HEK293 (cell line): ENCODE results near the gene MARK4.

Experiments
- BCL11B ChIP-seq: fragments of 450-650 bp; formaldehyde crosslinking; IDR thresholded peaks from 2 replicates; pipeline ENCODE4 v1.5.1; 2016; ENCODE audit warnings: low read depth, missing biosample characterization, missing genetic modification characterization
- GLIS1 ChIP-seq: fragments of 450-650 bp; formaldehyde crosslinking; IDR thresholded peaks from 2 replicates; pipeline ENCODE4 v1.5.1; 2016; ENCODE audit warnings: missing biosample characterization, missing genetic modification characterization
- GLIS2 ChIP-seq: fragments of 450-650 bp; formaldehyde crosslinking; IDR thresholded peaks from 2 replicates; pipeline ENCODE4 v1.5.1; 2016; ENCODE audit warnings: missing biosample characterization, missing genetic modification characterization
- INSM2 ChIP-seq: fragments of 450-650 bp; formaldehyde crosslinking; IDR thresholded peaks from 2 replicates; pipeline ENCODE4 v1.5.1; 2016; ENCODE audit warnings: missing biosample characterization, missing genetic modification characterization
- KLF1 ChIP-seq: fragments of 450-650 bp; formaldehyde crosslinking; IDR thresholded peaks from 2 replicates; pipeline ENCODE4 v1.5.1; 2016; ENCODE audit warnings: missing biosample characterization, missing genetic modification characterization
- KLF16 ChIP-seq: fragments of 450-650 bp; formaldehyde crosslinking; IDR thresholded peaks from 2 replicates; pipeline ENCODE4 v1.5.1; 2017; ENCODE audit warnings: missing biosample characterization, missing genetic modification characterization
- KLF7 ChIP-seq: fragments of 450-650 bp; formaldehyde crosslinking; IDR thresholded peaks from 2 replicates; pipeline ENCODE4 v1.5.1; 2016; ENCODE audit warnings: missing biosample characterization, missing genetic modification characterization, borderline replicate concordance
- KLF8 ChIP-seq: fragments of 450-650 bp; formaldehyde crosslinking; IDR thresholded peaks from 2 replicates; pipeline ENCODE4 v1.5.1; 2016; ENCODE audit warnings: missing biosample characterization, missing genetic modification characterization
- KLF9 ChIP-seq: fragments of 450-650 bp; formaldehyde crosslinking; IDR thresholded peaks from 2 replicates; pipeline ENCODE4 v1.5.1; 2016; ENCODE audit warnings: missing biosample characterization, missing genetic modification characterization, low read depth
- ZBTB17 ChIP-seq: fragments of 450-650 bp; formaldehyde crosslinking; IDR thresholded peaks from 2 replicates; pipeline ENCODE4 v1.5.1; 2016; ENCODE audit warnings: missing biosample characterization, missing genetic modification characterization
- ZBTB20 ChIP-seq: fragments of 450-650 bp; formaldehyde crosslinking; IDR thresholded peaks from 2 replicates; pipeline ENCODE4 v1.5.1; 2016; ENCODE audit warnings: missing biosample characterization, missing genetic modification characterization
- ZBTB26 ChIP-seq: fragments of 450-650 bp; formaldehyde crosslinking; optimal IDR thresholded peaks from 2 replicates; pipeline ENCODE3; 2016; ENCODE audit warnings: missing biosample characterization, mild to moderate bottlenecking, missing genetic modification characterization
- ZBTB48 ChIP-seq: fragments of 450-650 bp; formaldehyde crosslinking; IDR thresholded peaks from 2 replicates; pipeline ENCODE4 v1.5.1; 2016; ENCODE audit warnings: missing biosample characterization, missing genetic modification characterization
- ZBTB7A ChIP-seq: fragments of 450-650 bp; formaldehyde crosslinking; IDR thresholded peaks from 2 replicates; pipeline ENCODE4 v1.5.1; 2016; ENCODE audit warnings: low read depth, missing biosample characterization, missing genetic modification characterization
- ZBTB8A ChIP-seq: fragments of 450-650 bp; formaldehyde crosslinking; IDR thresholded peaks from 2 replicates; pipeline ENCODE4 v1.5.1; 2016; ENCODE audit warnings: missing biosample characterization, missing genetic modification characterization
- ZFHX2 ChIP-seq: fragments of 450-650 bp; formaldehyde crosslinking; conservative IDR thresholded peaks from 2 replicates; pipeline ENCODE4 v1.5.1; 2016; ENCODE audit warnings: missing biosample characterization, missing genetic modification characterization
- ZFP37 ChIP-seq: fragments of 450-650 bp; formaldehyde crosslinking; IDR thresholded peaks from 2 replicates; pipeline ENCODE4 v1.5.1; 2016; ENCODE audit warnings: missing biosample characterization, missing genetic modification characterization
- ZFP69B ChIP-seq: fragments of 450-650 bp; formaldehyde crosslinking; IDR thresholded peaks from 2 replicates; pipeline ENCODE4 v1.5.1; 2016; ENCODE audit warnings: missing biosample characterization, missing genetic modification characterization
- ZIC2 ChIP-seq: fragments of 450-650 bp; formaldehyde crosslinking; IDR thresholded peaks from 2 replicates; pipeline ENCODE4 v1.5.1; 2016; ENCODE audit warnings: missing biosample characterization, missing genetic modification characterization
- ZNF114 ChIP-seq: fragments of 450-650 bp; formaldehyde crosslinking; IDR thresholded peaks from 2 replicates; pipeline ENCODE4 v1.5.0; 2017; ENCODE audit warnings: missing biosample characterization, missing genetic modification characterization
- ZNF24 ChIP-seq: fragments of 450-650 bp; formaldehyde crosslinking; IDR thresholded peaks from 2 replicates; pipeline ENCODE4 v1.5.1; 2016; ENCODE audit warnings: missing biosample characterization, missing genetic modification characterization
- ZNF610 ChIP-seq: fragments of 450-650 bp; formaldehyde crosslinking; IDR thresholded peaks from 2 replicates; pipeline ENCODE4 v1.5.1; 2016; ENCODE audit warnings: missing biosample characterization, missing genetic modification characterization, borderline replicate concordance
- ZNF629 ChIP-seq: fragments of 450-650 bp; formaldehyde crosslinking; IDR thresholded peaks from 2 replicates; pipeline ENCODE4 v1.5.1; 2017; ENCODE audit warnings: missing biosample characterization, missing genetic modification characterization
- ZNF660 ChIP-seq: fragments of 450-650 bp; IDR thresholded peaks from 2 replicates; pipeline ENCODE4 v1.5.1; 2018; ENCODE audit warnings: missing biosample characterization, mild to moderate bottlenecking, missing genetic modification characterization
- ZXDB ChIP-seq: fragments of 450-650 bp; formaldehyde crosslinking; IDR thresholded peaks from 2 replicates; pipeline ENCODE4 v1.5.1; 2016; ENCODE audit warnings: missing biosample characterization, missing genetic modification characterization
- TF ChIP-seq, protein P1 (sequence below): fragments of 450-650 bp; formaldehyde crosslinking; IDR thresholded peaks from 2 replicates; pipeline ENCODE4 v1.5.1; 2017; ENCODE audit warnings: missing biosample characterization, missing genetic modification characterization
- TF ChIP-seq, protein P2 (sequence below): fragments of 450-650 bp; formaldehyde crosslinking; IDR thresholded peaks from 2 replicates; pipeline ENCODE4 v1.5.1; 2017; ENCODE audit warnings: missing biosample characterization, missing genetic modification characterization
- TF ChIP-seq, protein P3 (sequence below): fragments of 450-650 bp; formaldehyde crosslinking; IDR thresholded peaks from 2 replicates; pipeline ENCODE4 v1.5.1; 2016; ENCODE audit warnings: missing biosample characterization, missing genetic modification characterization
- TF ChIP-seq, protein P4 (sequence below): fragments of 450-650 bp; formaldehyde crosslinking; IDR thresholded peaks from 2 replicates; pipeline ENCODE4 v1.5.1; 2016; ENCODE audit warnings: missing biosample characterization, missing genetic modification characterization

Gene MARK4

GRCh38 chr19:45250832-45251451, at the start of gene MARK4 (continued):
- TF ChIP-seq ZNF660: no peak
- TF ChIP-seq ZFP69B: peak; percentile 68; the same call in 1 of the 2 replicates
- TF ChIP-seq ZIC2 (tag by site-specific recombination): no peak
- peak; percentile 37; the same call in 1 of the 2 replicates for TF ChIP-seq KLF9 (tag by site-specific recombination)
- TF ChIP-seq, protein P1, sequence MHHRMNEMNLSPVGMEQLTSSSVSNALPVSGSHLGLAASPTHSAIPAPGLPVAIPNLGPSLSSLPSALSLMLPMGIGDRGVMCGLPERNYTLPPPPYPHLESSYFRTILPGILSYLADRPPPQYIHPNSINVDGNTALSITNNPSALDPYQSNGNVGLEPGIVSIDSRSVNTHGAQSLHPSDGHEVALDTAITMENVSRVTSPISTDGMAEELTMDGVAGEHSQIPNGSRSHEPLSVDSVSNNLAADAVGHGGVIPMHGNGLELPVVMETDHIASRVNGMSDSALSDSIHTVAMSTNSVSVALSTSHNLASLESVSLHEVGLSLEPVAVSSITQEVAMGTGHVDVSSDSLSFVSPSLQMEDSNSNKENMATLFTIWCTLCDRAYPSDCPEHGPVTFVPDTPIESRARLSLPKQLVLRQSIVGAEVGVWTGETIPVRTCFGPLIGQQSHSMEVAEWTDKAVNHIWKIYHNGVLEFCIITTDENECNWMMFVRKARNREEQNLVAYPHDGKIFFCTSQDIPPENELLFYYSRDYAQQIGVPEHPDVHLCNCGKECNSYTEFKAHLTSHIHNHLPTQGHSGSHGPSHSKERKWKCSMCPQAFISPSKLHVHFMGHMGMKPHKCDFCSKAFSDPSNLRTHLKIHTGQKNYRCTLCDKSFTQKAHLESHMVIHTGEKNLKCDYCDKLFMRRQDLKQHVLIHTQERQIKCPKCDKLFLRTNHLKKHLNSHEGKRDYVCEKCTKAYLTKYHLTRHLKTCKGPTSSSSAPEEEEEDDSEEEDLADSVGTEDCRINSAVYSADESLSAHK (tag by site-specific recombination): peak; percentile 47; the same call in 1 of the 2 replicates
- TF ChIP-seq KLF16 (tag by site-specific recombination): 0 out of 2 replicates have a peak, but pooled peaks have one; percentile 64
- TF ChIP-seq ZBTB20: peak; percentile 41; the same call in 1 of the 2 replicates
- peak; percentile 67 for TF ChIP-seq ZXDB
- TF ChIP-seq, protein P2, sequence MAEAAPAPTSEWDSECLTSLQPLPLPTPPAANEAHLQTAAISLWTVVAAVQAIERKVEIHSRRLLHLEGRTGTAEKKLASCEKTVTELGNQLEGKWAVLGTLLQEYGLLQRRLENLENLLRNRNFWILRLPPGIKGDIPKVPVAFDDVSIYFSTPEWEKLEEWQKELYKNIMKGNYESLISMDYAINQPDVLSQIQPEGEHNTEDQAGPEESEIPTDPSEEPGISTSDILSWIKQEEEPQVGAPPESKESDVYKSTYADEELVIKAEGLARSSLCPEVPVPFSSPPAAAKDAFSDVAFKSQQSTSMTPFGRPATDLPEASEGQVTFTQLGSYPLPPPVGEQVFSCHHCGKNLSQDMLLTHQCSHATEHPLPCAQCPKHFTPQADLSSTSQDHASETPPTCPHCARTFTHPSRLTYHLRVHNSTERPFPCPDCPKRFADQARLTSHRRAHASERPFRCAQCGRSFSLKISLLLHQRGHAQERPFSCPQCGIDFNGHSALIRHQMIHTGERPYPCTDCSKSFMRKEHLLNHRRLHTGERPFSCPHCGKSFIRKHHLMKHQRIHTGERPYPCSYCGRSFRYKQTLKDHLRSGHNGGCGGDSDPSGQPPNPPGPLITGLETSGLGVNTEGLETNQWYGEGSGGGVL (tag by site-specific recombination): peak; percentile 80
- TF ChIP-seq ZNF24 (tag by site-specific recombination): no peak
- peak; percentile 43 for TF ChIP-seq ZFHX2
- TF ChIP-seq ZBTB8A (tag by site-specific recombination): peak; percentile 38; the same call in 1 of the 2 replicates
- TF ChIP-seq KLF7 (tag by site-specific recombination): peak; percentile 26; the same call in 1 of the 2 replicates
- TF ChIP-seq, protein P3, sequence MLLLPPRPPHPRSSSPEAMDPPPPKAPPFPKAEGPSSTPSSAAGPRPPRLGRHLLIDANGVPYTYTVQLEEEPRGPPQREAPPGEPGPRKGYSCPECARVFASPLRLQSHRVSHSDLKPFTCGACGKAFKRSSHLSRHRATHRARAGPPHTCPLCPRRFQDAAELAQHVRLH (tag by site-specific recombination): peak; percentile 63
- peak; percentile 50; the same call in 1 of the 2 replicates for TF ChIP-seq BCL11B (tag by site-specific recombination)
- 0 out of 2 replicates have a peak, but pooled peaks have one; percentile 39 for TF ChIP-seq INSM2 (tag by site-specific recombination)
- TF ChIP-seq KLF1: peak; percentile 46
- peak; percentile 52; the same call in 1 of the 2 replicates for TF ChIP-seq ZBTB48
- peak; percentile 38 for TF ChIP-seq ZBTB26
- TF ChIP-seq GLIS2: 0 out of 2 replicates have a peak, but pooled peaks have one; percentile 4
- TF ChIP-seq ZNF629 (tag by site-specific recombination): 0 out of 2 replicates have a peak, but pooled peaks have one; percentile 21
- peak; percentile 83 for TF ChIP-seq ZBTB17
- TF ChIP-seq, protein P4, sequence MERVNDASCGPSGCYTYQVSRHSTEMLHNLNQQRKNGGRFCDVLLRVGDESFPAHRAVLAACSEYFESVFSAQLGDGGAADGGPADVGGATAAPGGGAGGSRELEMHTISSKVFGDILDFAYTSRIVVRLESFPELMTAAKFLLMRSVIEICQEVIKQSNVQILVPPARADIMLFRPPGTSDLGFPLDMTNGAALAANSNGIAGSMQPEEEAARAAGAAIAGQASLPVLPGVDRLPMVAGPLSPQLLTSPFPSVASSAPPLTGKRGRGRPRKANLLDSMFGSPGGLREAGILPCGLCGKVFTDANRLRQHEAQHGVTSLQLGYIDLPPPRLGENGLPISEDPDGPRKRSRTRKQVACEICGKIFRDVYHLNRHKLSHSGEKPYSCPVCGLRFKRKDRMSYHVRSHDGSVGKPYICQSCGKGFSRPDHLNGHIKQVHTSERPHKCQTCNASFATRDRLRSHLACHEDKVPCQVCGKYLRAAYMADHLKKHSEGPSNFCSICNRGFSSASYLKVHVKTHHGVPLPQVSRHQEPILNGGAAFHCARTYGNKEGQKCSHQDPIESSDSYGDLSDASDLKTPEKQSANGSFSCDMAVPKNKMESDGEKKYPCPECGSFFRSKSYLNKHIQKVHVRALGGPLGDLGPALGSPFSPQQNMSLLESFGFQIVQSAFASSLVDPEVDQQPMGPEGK (tag by site-specific recombination): peak; percentile 72
- peak; percentile 53 for TF ChIP-seq GLIS1 (tag by site-specific recombination)
- peak; percentile 85 for TF ChIP-seq KLF8 (tag by site-specific recombination)
- TF ChIP-seq ZNF114: no peak
- peak; percentile 88 for TF ChIP-seq ZBTB7A (tag by site-specific recombination)
- TF ChIP-seq ZNF610: peak; percentile 21; the same call in 1 of the 2 replicates
- TF ChIP-seq ZFP37 (tag by site-specific recombination): 0 out of 2 replicates have a peak, but pooled peaks have one; percentile 37
